ENCODE measurements around the gene MLLT6.

GRCh38 chr17:38721802-38722201 lies 16.7 kb downstream of the MLLT6 start:
- TF ChIP-seq CTCF (IDR thresholded peaks at IDR 0.05) (no peak), EZH2phosphoT487 (IDR thresholded peaks at IDR 0.05) (no peak), EZH2 (IDR thresholded peaks at IDR 0.05) (no peak)
